Ascending aorta (tissue), 2 donors: ENCODE data around the gene REL. TPM values are rescaled to one million over a fixed set of nuclear protein-coding genes. Genes with fewer than 3 reads are reported as not detected.

Source experiments
- DNase-seq, 2 donors: peaks; one replicate each; pipeline ENCODE4 v3.0.0-alpha.2; 2019; ENCODE audit warnings: low spot score in 2 of 2
- H3K27ac ChIP-seq, 2 donors: fragments of 200-600 bp; sonication (generic); one replicate each; pipeline ENCODE4 v1.5.1; 2016 to 2017; ENCODE audit warnings: mild to moderate bottlenecking in 1 of 2
- H3K27me3 ChIP-seq: fragments of 200-600 bp; sonication (generic); one replicate; pipeline ENCODE4 v1.5.1; 2017
- H3K36me3 ChIP-seq, 2 donors: fragments of 200-600 bp; sonication (generic); one replicate each; pipeline ENCODE4 v1.5.1; 2016
- H3K4me1 ChIP-seq, 2 donors: fragments of 200-600 bp; sonication (generic); one replicate each; pipeline ENCODE4 v1.5.1; 2016 to 2017; ENCODE audit warnings: mild to moderate bottlenecking in 1 of 2
- H3K4me3 ChIP-seq, 2 donors: fragments of 200-600 bp; sonication (generic); one replicate each; pipeline ENCODE4 v1.5.1; 2016 to 2017; ENCODE audit warnings: mild to moderate bottlenecking in 1 of 2
- H3K9me3 ChIP-seq, 2 donors: fragments of 200-600 bp; sonication (generic); one replicate each; pipeline ENCODE4 v1.5.1; 2016
- intact Hi-C: fragments of 100-400 bp; cut with DNase I; formaldehyde crosslinking; loops from one replicate; pipeline ENCODE4 v1.15.1; 2023
- total RNA-seq: library from RNA; depleted of rRNA; stranded (reverse); fragments of >200 nt; gene quantifications from one replicate; pipeline ENCODE4 v1.1.0, GENCODE V29; 2016
- TF ChIP-seq, protein P1 (sequence below), 3 experiments: fragments of 200-600 bp in 2 of 3; fragments of 450-650 bp in 1 of 3; sonication (generic) in 2 of 3; IDR thresholded peaks; one replicate each; pipeline ENCODE4 v1.5.1; 2016 to 2019; ENCODE audit warnings: antibody characterized with exemption in 3 of 3, mild to moderate bottlenecking in 1 of 3, moderate library complexity in 1 of 3

REL gene
- total RNA-seq, 1 donor from 2014 or later = 5.3 TPM

DNA sequence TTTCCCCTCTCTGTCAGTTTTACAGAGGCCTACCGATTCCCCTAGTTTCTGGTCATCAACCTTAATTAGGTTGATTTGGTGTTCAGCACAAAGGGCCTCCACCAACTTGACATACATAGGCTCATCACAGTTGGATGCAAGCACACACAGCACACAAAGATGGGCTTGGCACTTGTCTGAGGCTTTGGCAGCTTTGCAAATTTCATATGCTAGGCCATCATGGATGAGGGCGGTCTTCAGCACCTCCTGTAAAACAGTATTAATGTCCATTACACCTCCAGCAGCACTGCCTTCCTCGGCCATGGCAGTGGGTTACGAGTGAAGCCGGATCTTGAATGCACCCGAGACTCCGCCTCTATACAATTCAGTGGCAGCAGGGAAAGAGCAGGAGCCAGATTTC is 56.9 kb downstream of the REL start:
- DNase-seq = no peak
- Histone ChIP-seq H3K36me3 (peaks cover 0 to 8% of the 10 kb centered on the region in 2 donors), H3K9me3 (no peaks in the 10 kb centered on the region), H3K27me3 (no peaks in the 10 kb centered on the region), H3K4me3 (no peak overlapping the region), H3K4me1 (no peaks in the 10 kb centered on the region), H3K27ac (no peak overlapping the region)
- intact Hi-C loops = no loop called here
- TF ChIP-seq, protein P1, sequence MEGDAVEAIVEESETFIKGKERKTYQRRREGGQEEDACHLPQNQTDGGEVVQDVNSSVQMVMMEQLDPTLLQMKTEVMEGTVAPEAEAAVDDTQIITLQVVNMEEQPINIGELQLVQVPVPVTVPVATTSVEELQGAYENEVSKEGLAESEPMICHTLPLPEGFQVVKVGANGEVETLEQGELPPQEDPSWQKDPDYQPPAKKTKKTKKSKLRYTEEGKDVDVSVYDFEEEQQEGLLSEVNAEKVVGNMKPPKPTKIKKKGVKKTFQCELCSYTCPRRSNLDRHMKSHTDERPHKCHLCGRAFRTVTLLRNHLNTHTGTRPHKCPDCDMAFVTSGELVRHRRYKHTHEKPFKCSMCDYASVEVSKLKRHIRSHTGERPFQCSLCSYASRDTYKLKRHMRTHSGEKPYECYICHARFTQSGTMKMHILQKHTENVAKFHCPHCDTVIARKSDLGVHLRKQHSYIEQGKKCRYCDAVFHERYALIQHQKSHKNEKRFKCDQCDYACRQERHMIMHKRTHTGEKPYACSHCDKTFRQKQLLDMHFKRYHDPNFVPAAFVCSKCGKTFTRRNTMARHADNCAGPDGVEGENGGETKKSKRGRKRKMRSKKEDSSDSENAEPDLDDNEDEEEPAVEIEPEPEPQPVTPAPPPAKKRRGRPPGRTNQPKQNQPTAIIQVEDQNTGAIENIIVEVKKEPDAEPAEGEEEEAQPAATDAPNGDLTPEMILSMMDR (IDR thresholded peaks at IDR 0.05) = no peak

DNA sequence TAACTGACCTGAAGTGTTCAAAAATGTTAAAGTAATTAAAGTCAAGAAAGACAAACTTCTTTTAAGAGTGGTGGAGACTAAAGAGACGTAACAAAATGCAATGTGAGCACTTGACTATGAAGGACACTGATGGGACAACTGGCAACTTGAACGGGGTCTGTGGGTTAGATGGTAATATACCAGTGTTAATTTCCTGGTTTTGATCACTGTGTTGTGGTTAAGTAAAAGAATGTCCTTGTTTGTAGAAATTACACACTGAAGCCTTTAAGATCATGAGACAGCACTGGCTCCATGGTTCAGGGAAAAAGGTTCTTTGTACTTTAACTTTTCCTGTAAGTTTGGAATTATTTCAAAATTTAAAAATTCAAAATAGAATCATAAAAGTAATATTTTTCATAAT is 58.2 kb downstream of the REL start:
- no peak overlapping the region for H3K4me3 ChIP-seq
- no peak overlapping the region for H3K27ac ChIP-seq
- no peaks in the 10 kb centered on the region for H3K4me1 ChIP-seq
- no peaks in the 10 kb centered on the region for H3K9me3 ChIP-seq
- TF ChIP-seq, protein P1 (IDR thresholded peaks at IDR 0.05) = no peak
- peaks cover 0 to 8% of the 10 kb centered on the region in 2 donors for H3K36me3 ChIP-seq
- no peaks in the 10 kb centered on the region for H3K27me3 ChIP-seq
- intact Hi-C loops = no loop called here
- no peak for DNase-seq

- no peak for DNase-seq
- TF ChIP-seq, protein P1 (IDR thresholded peaks at IDR 0.05) = no peak
- no peak overlapping the region for H3K4me3 ChIP-seq
- intact Hi-C loops = no loop called here
- H3K27ac ChIP-seq = no peak overlapping the region
- no peaks in the 10 kb centered on the region for H3K27me3 ChIP-seq
- H3K36me3 ChIP-seq = peaks cover 0 to 3% of the 10 kb centered on the region in 2 donors
- H3K4me1 ChIP-seq = no peaks in the 10 kb centered on the region
- H3K9me3 ChIP-seq = no peaks in the 10 kb centered on the region
These were observed 64.0 kb downstream of the REL start for GRCh38 chr2:60945341-60945740.

GRCh38 chr2:60947056-60947455 is 65.7 kb downstream of the REL start:
- Histone ChIP-seq H3K4me3 (no peak overlapping the region), H3K36me3 (peaks cover 0 to 3% of the 10 kb centered on the region in 2 donors), H3K9me3 (no peaks in the 10 kb centered on the region), H3K27ac (no peak overlapping the region), H3K4me1 (no peaks in the 10 kb centered on the region), H3K27me3 (no peaks in the 10 kb centered on the region)
- intact Hi-C loops = no loop called here
- no peak for DNase-seq
- TF ChIP-seq, protein P1 (IDR thresholded peaks at IDR 0.05) = no peak

DNA sequence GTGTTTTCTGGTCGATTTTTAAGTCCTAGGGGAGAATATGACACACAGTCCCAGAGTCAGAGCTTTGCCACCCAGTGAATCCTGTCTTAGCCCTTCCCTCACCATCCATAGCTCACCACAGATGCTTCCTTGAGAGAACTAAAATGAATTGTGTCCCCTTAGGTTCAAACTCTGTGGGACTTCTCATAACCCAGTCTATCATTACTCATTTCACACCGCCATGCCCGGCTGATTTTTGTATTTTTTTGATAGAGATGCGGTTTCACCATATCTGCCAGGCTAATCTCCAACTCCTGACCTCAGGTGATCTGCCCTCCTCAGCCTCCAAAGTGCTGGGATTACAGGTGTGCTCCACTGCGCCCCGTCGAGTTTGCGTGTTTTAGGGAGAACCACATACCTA is 66.8 kb downstream of the REL start:
- H3K4me1 ChIP-seq = no peaks in the 10 kb centered on the region
- no peak for DNase-seq

More for the DNA sequence above, 66.8 kb downstream of the REL start:
- Histone ChIP-seq H3K36me3 (peaks cover 0 to 3% of the 10 kb centered on the region in 2 donors), H3K27me3 (no peaks in the 10 kb centered on the region), H3K9me3 (no peaks in the 10 kb centered on the region), H3K27ac (no peak overlapping the region), H3K4me3 (no peak overlapping the region)
- TF ChIP-seq, protein P1 (IDR thresholded peaks at IDR 0.05) = no peak
- intact Hi-C loops = no loop called here
